Activated CD4-positive, alpha-beta T cell treated with anti-CD3 and anti-CD28 coated beads, Interleukin-10, Interleukin-2, amounts not matched to agents 100 ng/mL and 50 ng/mL, durations not matched to agents 16 hours and 8 hours (primary cell): ENCODE data around the gene ZDHHC8.

Experiments used
- DNase-seq: peaks from one replicate; pipeline ENCODE4 v3.0.0-alpha.2; 2020

ZDHHC8 gene

GRCh38 chr22:20181194-20181883 is 49.7 kb downstream of the ZDHHC8 start:
- no peak for DNase-seq

DNA sequence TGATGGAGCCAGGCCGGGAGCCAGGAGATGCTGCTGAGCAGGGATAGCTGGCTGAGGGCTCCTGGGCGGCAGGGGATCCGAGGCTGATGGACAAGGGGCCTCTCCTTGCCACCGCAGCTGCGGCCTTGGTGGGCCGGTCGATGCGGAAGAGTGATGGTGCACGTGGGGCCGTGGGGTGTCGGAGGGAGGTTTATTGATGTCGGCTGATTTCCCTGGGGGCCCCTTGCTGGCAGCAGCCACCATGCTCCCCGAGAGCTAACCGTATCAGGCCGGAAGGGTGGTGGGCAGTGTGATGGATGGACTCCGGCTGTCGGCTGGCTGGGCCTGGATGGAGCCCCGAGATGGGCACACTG is 50.3 kb downstream of the ZDHHC8 start:
- DNase-seq, result no peak

DNA sequence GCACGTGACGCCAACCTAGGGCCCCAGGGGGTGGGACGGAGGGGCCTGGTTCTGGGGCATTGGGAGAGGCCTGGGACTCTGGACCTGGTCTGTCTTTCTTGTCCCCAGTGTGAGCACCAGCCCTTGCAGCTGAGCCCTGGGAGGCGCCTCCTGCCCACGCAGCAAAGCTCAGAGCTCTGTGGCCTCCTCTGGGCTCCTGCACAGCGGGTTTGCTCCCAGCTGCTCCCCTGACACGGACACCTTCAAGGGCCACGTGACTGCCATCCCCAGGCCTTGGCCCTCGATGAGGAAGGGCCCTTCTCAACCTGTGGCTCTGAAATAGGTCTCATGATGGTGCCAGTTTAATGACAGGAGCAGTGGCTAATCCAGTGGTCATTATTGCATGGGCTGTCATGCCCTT is 50.8 kb downstream of the ZDHHC8 start:
- no peak for DNase-seq

- no peak for DNase-seq
These were observed 51.5 kb downstream of the ZDHHC8 start for GRCh38 chr22:20183101-20183500.

DNA sequence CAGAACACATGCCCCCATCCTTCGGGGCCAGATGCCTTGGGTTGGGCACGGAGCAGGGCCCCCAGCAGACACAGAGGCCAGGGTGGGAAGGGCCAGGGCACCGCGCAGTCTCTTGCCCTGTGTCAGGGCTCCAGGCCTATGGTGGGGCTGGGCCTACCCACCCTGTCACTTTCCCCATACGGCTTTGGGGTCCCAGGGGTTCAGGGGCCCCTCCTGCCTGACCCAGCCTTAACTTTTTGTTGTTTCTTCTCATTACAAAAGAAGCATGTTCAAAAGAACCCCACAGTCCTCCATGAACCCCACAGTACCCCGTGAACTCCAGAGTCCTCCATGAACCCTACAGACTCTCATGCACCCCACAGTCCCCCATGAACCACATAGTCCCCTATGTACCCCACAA is 52.2 kb downstream of the ZDHHC8 start:
- no peak for DNase-seq

GRCh38 chr22:20184501-20185165 is 53.0 kb downstream of the ZDHHC8 start:
- DNase-seq, result no peak

DNA sequence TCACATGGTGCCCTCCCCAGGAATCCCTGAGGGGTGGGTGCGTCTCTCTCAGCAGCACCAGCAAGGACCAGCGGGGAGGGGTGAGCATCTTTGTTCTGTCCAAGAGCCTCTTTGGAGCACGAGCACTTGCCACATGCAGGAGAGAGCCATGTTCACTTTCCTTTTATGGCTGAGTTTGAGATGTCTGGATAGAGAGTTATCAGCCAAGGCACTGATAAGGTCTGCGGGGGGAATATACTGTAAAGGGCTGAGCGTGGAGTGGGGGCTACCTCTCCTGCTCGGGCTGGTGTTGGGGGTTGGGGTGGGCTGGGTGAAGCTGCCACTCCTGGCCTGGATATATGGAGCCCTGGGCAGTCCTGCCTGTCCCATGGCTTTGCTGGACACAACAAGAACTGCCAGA is 54.1 kb downstream of the ZDHHC8 start:
- no peak for DNase-seq

DNA sequence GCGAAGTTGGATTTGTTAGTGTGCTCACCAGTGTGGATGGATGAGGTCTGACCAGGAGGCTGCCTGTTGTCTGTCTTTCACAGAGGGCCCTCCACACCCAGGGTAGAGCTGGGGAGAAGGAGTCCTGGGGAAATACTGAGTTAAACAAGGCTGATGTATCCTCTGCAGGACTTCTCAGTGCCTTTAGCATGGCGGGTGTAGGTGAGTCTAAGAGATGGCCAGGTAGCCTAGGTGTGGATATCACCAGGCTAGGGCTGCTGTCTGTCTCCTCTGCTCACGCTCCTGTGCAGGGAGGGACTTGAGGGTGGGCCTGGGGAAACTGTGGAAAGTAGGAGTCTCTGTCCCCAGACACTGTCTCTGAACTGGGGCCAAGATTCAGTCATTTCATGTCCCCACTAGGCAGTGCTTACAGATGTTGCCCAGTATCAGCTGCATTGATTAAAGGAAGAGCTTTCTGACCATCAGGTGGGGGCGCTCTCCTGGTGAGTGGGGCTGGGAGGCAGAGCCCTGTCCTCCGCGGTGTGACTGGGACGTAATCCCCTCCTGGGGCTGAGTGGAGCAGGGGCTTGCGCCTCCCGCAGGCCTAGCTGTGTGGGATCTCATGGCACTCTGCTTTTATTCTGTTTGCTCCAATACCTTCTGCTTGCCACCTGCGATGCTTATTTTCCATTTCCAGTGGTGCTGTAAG is 54.7 kb downstream of the ZDHHC8 start:
- DNase-seq, result no peak

- DNase-seq, result no peak
These were observed 55.4 kb downstream of the ZDHHC8 start for GRCh38 chr22:20186871-20187546.

- no peak for DNase-seq
These were observed 56.4 kb downstream of the ZDHHC8 start for GRCh38 chr22:20187777-20188566.

- DNase-seq, result no peak
These were observed 56.9 kb downstream of the ZDHHC8 start for GRCh38 chr22:20188567-20188877.

DNA sequence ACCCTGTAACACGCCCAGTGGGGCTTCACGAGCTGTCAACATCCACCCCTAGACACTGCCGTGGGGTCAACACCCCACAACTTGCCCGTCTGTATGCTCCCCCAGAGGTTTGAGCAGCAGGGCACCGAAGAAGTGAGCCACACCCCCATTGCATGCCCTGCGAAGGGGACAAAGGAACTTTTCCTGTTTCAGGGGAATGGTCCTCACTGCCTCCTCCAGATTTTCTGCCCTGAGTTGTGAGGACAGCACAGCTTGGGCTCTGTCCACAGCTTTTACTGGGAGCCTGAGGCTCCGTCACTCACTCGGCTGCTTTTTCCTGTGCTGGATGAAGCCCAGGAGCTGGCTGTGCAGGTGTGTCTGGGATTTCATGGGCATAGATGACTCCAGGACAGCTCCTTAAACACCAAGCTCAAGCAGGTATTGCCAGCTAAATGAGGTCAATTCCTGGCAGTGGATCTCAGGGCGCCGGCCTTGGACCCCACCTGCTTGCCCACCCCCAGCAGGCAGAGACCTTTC is 59.5 kb downstream of the ZDHHC8 start:
- no peak for DNase-seq

- no peak for DNase-seq
These were observed 60.2 kb downstream of the ZDHHC8 start for GRCh38 chr22:20191803-20192202.

DNA sequence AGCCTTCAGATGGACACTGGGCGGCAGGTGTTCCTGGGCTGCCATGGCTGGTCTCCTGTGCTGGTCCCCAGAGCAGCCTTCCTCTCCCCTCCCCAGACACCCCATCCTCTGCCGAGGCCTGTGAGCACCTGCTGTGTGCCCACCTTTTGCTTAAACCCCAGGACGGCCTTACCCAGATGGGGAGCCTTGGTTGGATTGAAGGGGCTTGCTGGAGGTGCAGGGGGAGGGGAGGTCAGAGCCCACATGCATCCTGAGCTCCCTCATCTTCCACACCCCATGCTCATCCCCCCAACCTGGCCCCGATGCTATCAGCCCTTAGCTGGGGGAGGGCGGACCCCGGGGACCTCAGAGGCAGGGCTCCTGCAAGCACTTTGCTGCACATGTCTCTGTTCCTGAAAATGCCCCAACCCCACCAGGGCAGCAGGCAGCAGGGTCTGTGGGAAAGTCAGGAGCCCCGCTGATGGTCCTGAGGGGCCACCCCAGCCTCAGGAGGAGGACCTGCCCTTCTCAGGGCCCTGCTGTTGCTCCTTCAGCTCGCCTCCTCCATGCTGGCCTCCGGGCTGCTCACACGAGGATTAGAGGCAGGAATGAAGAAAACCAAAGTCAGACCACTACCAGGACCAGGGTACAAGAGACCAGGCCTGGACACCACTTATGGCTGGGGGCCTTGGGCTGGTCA is 60.8 kb downstream of the ZDHHC8 start:
- DNase-seq, result no peak

DNA sequence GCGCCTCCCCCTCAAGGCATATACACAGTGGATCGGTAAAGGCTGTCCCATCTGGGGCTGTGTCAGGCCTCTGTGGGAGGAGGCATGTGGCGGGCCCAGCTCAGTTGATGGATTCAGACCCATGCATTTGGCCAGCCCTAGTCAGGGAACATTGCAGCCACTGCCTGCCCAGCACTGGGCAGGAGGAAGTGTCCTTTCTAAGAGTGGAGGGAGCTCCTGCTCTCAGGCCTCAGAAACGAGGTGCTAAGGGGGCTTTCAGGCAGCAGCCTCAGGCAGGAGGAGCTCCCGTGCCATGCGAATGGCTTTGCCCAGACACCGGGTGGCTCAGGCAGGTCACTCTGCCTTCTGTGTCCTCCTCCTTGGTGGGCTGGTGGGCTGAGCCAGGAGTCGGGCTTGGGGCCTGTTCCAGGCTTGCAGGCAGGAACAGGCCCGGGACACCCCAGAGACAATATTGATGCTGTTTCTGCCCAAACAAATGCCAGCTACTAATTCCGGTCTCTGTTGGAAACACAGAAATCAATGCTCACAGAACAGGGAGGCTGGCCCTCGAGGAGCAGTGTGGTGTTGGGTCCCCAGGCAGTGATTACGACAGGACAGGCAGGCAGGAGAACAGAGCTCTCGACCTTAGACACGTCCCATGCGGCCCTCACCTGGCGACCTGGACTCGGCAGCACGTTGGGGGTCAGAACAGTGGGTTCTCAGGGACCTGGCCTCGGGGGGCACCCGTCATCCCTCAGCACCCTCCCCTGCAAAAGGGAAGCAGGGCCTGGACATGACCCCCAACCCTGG is 61.6 kb downstream of the ZDHHC8 start:
- DNase-seq, result no peak

DNA sequence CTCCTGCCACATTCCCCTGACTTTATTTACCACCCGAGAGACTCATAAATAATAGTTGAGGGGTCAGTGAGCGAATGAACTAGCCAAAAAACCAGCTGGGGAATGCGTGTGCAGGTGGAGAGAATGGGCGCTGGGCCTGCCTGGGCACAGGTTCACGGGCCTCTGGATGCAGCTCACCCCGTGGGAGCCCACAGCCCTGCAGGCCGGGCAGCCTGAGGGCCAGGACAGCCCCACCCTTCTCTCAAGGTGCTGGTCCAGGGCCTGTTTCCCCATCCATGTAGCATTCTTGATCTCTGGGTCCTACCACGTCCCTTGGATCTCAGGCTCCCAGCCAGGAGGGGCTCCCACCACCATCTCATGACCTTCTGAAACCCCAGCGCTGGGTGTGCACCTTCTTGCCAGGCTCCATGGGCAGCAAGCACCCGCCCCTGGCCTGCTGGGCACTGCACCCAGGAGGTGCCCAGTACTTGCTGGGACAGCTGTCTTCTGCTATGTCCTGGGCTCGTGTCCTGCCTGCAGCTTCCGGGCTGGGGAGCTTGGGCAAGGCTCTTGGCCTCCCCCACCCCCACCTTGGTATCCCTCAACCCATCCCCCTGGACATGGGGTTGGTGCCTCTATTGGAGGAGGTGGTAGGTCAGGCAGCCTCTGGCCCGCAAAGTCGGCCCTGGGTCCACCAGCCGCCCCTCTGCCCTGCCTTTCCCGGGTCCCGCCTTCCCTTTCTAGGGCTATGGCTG is 62.3 kb downstream of the ZDHHC8 start:
- DNase-seq, result no peak

DNA sequence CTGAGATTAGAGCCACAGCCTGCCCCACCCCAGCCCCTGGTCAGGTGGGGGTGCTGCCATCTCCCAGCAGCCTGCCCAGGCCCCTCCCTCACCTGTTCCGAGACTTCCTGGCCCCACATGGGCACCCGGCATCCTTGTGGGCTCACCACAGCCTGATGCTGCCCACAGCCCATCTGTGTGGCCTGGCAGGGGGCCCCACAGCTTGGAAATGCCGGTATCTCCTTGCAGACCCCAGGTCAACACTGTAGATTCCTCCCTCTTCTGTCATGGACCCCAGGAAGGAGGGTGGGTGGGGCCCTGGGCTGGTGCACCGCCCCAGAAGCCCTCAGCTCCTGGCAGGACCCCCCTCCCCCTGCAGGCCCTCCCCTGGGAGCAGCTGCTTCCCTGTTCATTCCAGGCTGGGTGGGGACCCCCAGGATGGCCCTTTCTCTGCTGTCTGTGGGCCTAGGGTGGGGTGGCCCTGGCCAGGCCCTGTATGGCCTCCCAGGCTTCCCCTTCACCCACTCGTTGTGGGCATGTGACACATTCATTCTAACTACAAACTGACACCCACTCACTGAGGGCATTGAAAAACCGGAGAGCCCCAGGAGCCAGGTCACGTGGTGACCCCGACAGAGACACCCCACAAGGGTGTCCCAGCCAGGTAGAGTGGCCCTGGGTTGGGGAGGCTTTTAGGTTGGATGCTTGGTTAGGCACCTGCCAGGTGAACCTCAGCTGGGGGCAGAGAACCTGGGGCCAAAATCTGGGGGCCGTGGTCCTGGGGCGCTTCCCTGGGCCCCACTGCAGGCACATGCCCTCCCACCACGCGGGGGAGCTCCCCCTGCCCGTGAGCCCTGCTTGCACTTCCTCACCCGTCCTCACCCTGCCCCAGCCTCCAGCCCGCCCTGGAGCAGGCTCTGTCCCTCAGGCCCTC is 63.3 kb downstream of the ZDHHC8 start:
- no peak for DNase-seq

- DNase-seq, result no peak
These were observed 64.7 kb downstream of the ZDHHC8 start for GRCh38 chr22:20196094-20196842.
